HL-60 (cell line): ENCODE data around the gene IFFO2.

Source experiments
- DNase-seq, 2 experiments: peaks; one replicate each; pipeline ENCODE4 v3.0.0-alpha.2; 2010 to 2020; ENCODE audit warnings: low read depth in 1 of 2, low spot score in 1 of 2
- H3K27ac ChIP-seq: fragments of 250-450 bp; sonication (Bioruptor Pico); replicated peaks from 2 replicates; pipeline ENCODE4 v1.5.1; 2020; ENCODE audit warnings: mild to moderate bottlenecking, moderate library complexity
- H3K27me3 ChIP-seq: fragments of 250-450 bp; sonication (Bioruptor Pico); 2 replicates; pipeline ENCODE4 v1.5.1; 2021; ENCODE audit warnings: mild to moderate bottlenecking, moderate library complexity; ENCODE audit not compliant: insufficient read depth, poor library complexity, severe bottlenecking
- H3K4me3 ChIP-seq: replicated peaks from 2 replicates; pipeline ENCODE4 v1.5.1; 2011; ENCODE audit warnings: mild to moderate bottlenecking, control low read depth, low read length; ENCODE audit not compliant: insufficient read depth
- GABPA ChIP-seq: IDR thresholded peaks from 2 replicates; pipeline ENCODE4 v1.6.1; 2012; ENCODE audit warnings: low read depth
- POLR2AphosphoS5 ChIP-seq: IDR thresholded peaks from 2 replicates; pipeline ENCODE4 v1.6.1; 2012; ENCODE audit warnings: low read depth
- REST ChIP-seq: IDR thresholded peaks from 2 replicates; pipeline ENCODE4 v1.6.1; 2012; ENCODE audit warnings: low read depth; ENCODE audit not compliant: insufficient replicate concordance
- SPI1 ChIP-seq: IDR thresholded peaks from 2 replicates; pipeline ENCODE4 v1.6.1; 2012; ENCODE audit warnings: low read depth, mild to moderate bottlenecking, borderline replicate concordance
- TF ChIP-seq, protein P1 (sequence below): IDR thresholded peaks from one replicate; pipeline ENCODE4 v1.5.1; 2011; ENCODE audit warnings: low read length, control low read depth, inconsistent platforms; ENCODE audit not compliant: insufficient read depth

IFFO2 gene

GRCh38 chr1:18882486-18882885 lies 74.0 kb downstream of the IFFO2 start:
- TF ChIP-seq, protein P1, sequence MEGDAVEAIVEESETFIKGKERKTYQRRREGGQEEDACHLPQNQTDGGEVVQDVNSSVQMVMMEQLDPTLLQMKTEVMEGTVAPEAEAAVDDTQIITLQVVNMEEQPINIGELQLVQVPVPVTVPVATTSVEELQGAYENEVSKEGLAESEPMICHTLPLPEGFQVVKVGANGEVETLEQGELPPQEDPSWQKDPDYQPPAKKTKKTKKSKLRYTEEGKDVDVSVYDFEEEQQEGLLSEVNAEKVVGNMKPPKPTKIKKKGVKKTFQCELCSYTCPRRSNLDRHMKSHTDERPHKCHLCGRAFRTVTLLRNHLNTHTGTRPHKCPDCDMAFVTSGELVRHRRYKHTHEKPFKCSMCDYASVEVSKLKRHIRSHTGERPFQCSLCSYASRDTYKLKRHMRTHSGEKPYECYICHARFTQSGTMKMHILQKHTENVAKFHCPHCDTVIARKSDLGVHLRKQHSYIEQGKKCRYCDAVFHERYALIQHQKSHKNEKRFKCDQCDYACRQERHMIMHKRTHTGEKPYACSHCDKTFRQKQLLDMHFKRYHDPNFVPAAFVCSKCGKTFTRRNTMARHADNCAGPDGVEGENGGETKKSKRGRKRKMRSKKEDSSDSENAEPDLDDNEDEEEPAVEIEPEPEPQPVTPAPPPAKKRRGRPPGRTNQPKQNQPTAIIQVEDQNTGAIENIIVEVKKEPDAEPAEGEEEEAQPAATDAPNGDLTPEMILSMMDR, result no peak
- no peak for TF ChIP-seq REST
- no peak for TF ChIP-seq SPI1
- TF ChIP-seq GABPA, result no peak
- TF ChIP-seq POLR2AphosphoS5, result no peak
- no peak overlapping the region for H3K4me3 ChIP-seq
- no peak for DNase-seq
- H3K27me3 ChIP-seq, result no peaks in the 10 kb centered on the region
- no peak overlapping the region for H3K27ac ChIP-seq

DNA sequence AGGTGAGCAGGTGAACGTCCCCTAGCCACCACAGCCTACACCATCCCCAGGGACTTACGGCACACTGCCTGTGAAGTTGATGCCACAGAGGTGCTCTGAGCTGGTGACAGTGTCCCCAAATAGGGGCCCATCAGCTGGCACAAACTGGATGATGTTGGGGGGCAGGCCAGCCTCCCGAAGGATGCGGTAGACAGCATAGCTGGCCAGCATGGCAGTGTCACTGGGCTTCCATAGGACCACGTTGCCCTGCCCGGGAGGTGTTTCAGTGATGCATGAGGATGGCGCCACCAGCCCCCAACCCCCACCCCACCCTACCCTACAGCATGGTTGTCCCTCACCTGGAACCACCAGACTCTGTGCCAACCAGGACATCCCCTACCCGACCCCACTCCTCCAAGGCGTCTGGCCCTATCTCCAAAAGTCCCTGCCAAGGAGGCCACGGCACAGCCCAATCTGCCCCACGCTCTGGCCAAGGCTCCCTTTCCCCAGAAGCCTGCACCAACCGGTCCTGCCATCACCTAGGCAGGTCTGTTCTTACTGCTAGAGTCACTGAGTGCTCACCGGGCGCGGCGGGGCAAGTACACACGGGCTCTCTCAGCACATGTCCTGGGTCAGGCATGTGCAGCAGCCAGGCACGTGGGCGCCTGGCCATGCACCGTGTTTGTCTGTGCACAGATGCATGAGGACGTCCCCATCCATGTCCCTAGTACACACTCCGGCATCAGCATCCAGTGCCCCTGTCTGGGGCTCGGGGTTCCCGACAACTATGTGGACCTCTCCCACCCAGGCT lies 74.6 kb downstream of the IFFO2 start:
- Histone ChIP-seq H3K4me3 (no peak overlapping the region), H3K27ac (no peak overlapping the region), H3K27me3 (no peaks in the 10 kb centered on the region)
- no peak for DNase-seq
- TF ChIP-seq POLR2AphosphoS5 (no peak), GABPA (no peak), SPI1 (no peak)

GRCh38 chr1:18881164-18881563 lies 75.3 kb downstream of the IFFO2 start:
- no peak overlapping the region for H3K27ac ChIP-seq
- no peaks in the 10 kb centered on the region for H3K27me3 ChIP-seq
- no peak for TF ChIP-seq GABPA
- TF ChIP-seq SPI1, result no peak
- TF ChIP-seq REST, result no peak
- TF ChIP-seq, protein P1, result no peak
- no peak for TF ChIP-seq POLR2AphosphoS5
- no peak for DNase-seq
- no peak overlapping the region for H3K4me3 ChIP-seq

- no peak for DNase-seq
- H3K4me3 ChIP-seq, result no peak overlapping the region
- H3K27me3 ChIP-seq, result no peaks in the 10 kb centered on the region
- TF ChIP-seq SPI1 (no peak), REST (no peak), GABPA (no peak), POLR2AphosphoS5 (no peak)
- TF ChIP-seq, protein P1, result no peak
- H3K27ac ChIP-seq, result no peak overlapping the region
These were observed 75.9 kb downstream of the IFFO2 start for GRCh38 chr1:18880585-18880984.
